CD4-positive, CD25-positive, alpha-beta regulatory T cell (primary cell): ENCODE measurements around the gene CYP46A1. TPM values are rescaled to one million over a fixed set of nuclear protein-coding genes. Genes with fewer than 3 reads are reported as not detected.

ENCODE experiments used
- ATAC-seq, 2 donors: fragments of 150-1000 bp; cut with Tn5 transposase; one replicate each; pipeline ENCODE4 v1.10.0; 2021; ENCODE audit warnings: low read depth in 2 of 2, moderate number of reproducible peaks in 2 of 2, moderate library complexity in 1 of 2
- DNase-seq, 3 donors: peaks; one replicate each; pipeline versions ENCODE4 v3.0.0 to v3.0.0-alpha.2; 2012 to 2022; ENCODE audit warnings: mixed read lengths in 1 of 3
- H3K27ac ChIP-seq: one replicate; pipeline ENCODE4 v1.7.0; 2013; ENCODE audit warnings: mild to moderate bottlenecking, low read length; ENCODE audit not compliant: insufficient read depth, poor library complexity, severe bottlenecking
- H3K27me3 ChIP-seq: one replicate; pipeline ENCODE4 v1.7.0; 2013; ENCODE audit warnings: low read length; ENCODE audit not compliant: control insufficient read depth, insufficient read depth
- H3K36me3 ChIP-seq: one replicate; pipeline ENCODE4 v1.7.0; 2013; ENCODE audit warnings: mild to moderate bottlenecking, low read length, moderate library complexity; ENCODE audit not compliant: control insufficient read depth, insufficient read depth
- H3K4me1 ChIP-seq: 2 replicates; pipeline ENCODE4 v1.7.0; 2013; ENCODE audit warnings: mild to moderate bottlenecking, low read length; ENCODE audit not compliant: insufficient read depth, control insufficient read depth, poor library complexity, severe bottlenecking
- H3K4me3 ChIP-seq: one replicate; pipeline ENCODE4 v1.7.0; 2013; ENCODE audit warnings: low read depth, mild to moderate bottlenecking, low read length, moderate library complexity
- H3K9me3 ChIP-seq, 2 experiments: 1 replicate in 1 of 2; 2 replicates in 1 of 2; pipeline ENCODE4 v1.7.0; 2013; ENCODE audit warnings: low read length in 2 of 2, mild to moderate bottlenecking in 1 of 2, moderate library complexity in 1 of 2; ENCODE audit not compliant: control insufficient read depth in 2 of 2
- H3K27ac Mint-ChIP-seq, 3 donors: one replicate each; pipeline ENCODE4 v1.8.0; 2020 to 2022; ENCODE audit warnings: mild to moderate bottlenecking in 3 of 3, mixed read lengths in 3 of 3, moderate library complexity in 2 of 3
- H3K27me3 Mint-ChIP-seq: one replicate; pipeline ENCODE4 v1.8.0; 2022; ENCODE audit warnings: mild to moderate bottlenecking, mixed read lengths
- H3K36me3 Mint-ChIP-seq: one replicate; pipeline ENCODE4 v1.8.0; 2020; ENCODE audit warnings: mixed read lengths
- H3K4me1 Mint-ChIP-seq, 4 donors: one replicate each; pipeline ENCODE4 v1.8.0; 2020 to 2022; ENCODE audit warnings: mixed read lengths in 4 of 4, mild to moderate bottlenecking in 1 of 4
- H3K4me3 Mint-ChIP-seq, 4 donors: one replicate each; pipeline ENCODE4 v1.8.0; 2020 to 2022; ENCODE audit warnings: mild to moderate bottlenecking in 4 of 4, mixed read lengths in 4 of 4, moderate library complexity in 3 of 4
- H3K9me3 Mint-ChIP-seq, 7 donors: one replicate each; pipeline ENCODE4 v1.8.0; 2020 to 2022; ENCODE audit warnings: mixed read lengths in 7 of 7, mild to moderate bottlenecking in 3 of 7, moderate library complexity in 2 of 7
- polyA plus RNA-seq, 4 donors: library from polyadenylated mRNA; unstranded; fragments of 300-500 nt; fragmentation: Illumina TruSeq; gene quantifications; one replicate each; pipeline ENCODE4 v1.2.3, GENCODE V29; 2021
- total RNA-seq: library from RNA; stranded (reverse); gene quantifications from one replicate; pipeline ENCODE4 v1.2.3, GENCODE V29; 2022

The CYP46A1 gene
- total and polyA plus RNA-seq, 5 donors from 2014 or later = not detected

- Histone ChIP-seq H3K27ac (no peak overlapping the region), H3K36me3 (no peaks in the 10 kb centered on the region), H3K27me3 (peaks cover 4% of the 10 kb centered on the region), H3K9me3 (no peaks in the 10 kb centered on the region), H3K4me1 (peaks cover 4% of the 10 kb centered on the region), H3K4me3 (no peak overlapping the region)
- DNase-seq (no peak), ATAC-seq (no peak)
- H3K27me3 Mint-ChIP-seq = peaks cover 23% of the 10 kb centered on the region
- peaks cover 0 to 14% (median 3%) of the 10 kb centered on the region in 4 donors for H3K4me1 Mint-ChIP-seq
- H3K36me3 Mint-ChIP-seq = no peaks in the 10 kb centered on the region
- no peak overlapping the region for H3K4me3 Mint-ChIP-seq
- H3K9me3 Mint-ChIP-seq = no peaks in the 10 kb centered on the region
- no peak overlapping the region for H3K27ac Mint-ChIP-seq
Observed at GRCh38 chr14:99747167-99747566, 63.1 kb downstream of the CYP46A1 start.

DNA sequence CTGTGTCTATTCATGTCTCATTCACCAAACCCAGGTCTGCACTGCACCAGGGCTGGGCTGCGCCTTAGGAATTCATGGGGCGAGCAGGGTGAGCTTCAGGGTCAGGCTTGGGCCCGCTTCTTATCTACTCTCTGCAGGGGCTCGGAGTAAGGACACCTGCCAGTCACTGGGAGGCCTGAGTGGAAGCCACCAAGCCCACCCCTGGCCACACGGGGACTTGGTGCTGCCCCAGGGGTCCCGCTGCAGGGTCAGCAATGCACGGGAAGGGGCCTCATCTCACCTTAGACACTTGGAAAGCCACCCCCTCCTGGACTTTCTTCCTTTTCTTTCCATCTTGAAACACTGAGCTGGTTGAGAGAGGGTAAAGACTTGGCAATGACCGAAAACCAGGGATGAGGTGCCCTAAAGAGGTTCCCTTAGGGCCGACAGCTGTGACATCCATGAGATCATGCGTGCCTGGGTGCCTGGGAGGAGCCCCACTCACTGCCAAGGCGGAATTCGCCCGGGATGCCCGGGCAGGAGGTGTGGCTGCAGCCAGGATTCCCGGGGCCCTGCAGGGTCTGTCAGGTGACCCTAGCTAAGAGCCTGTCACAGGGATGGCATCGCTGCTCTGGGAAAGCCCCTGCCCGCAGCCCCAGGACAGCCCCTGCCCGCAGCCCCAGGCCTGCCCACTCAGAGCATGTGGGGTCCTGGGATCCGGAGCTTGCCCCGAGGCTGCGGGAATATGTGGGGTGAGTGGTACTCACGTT lies 63.7 kb downstream of the CYP46A1 start:
- no peaks in the 10 kb centered on the region for H3K36me3 ChIP-seq
- H3K4me1 ChIP-seq = peaks cover 4% of the 10 kb centered on the region
- H3K27ac ChIP-seq = no peak overlapping the region
- no peaks in the 10 kb centered on the region for H3K9me3 ChIP-seq
- no peak for DNase-seq
- no peak overlapping the region for H3K4me3 Mint-ChIP-seq
- H3K4me1 Mint-ChIP-seq = peaks cover 0 to 14% (median 3%) of the 10 kb centered on the region in 4 donors
- peaks cover 4% of the 10 kb centered on the region for H3K27me3 ChIP-seq
- no peaks in the 10 kb centered on the region for H3K9me3 Mint-ChIP-seq
- H3K27me3 Mint-ChIP-seq = peaks cover 25% of the 10 kb centered on the region
- H3K4me3 ChIP-seq = no peak overlapping the region
- no peak overlapping the region for H3K27ac Mint-ChIP-seq
- no peaks in the 10 kb centered on the region for H3K36me3 Mint-ChIP-seq
- ATAC-seq = no peak

- Mint-ChIP-seq H3K4me3 (no peak overlapping the region), H3K36me3 (no peaks in the 10 kb centered on the region), H3K9me3 (no peaks in the 10 kb centered on the region), H3K4me1 (peaks cover 0 to 17% (median 3%) of the 10 kb centered on the region in 4 donors), H3K27me3 (peaks cover 29% of the 10 kb centered on the region), H3K27ac (no peak overlapping the region)
- Histone ChIP-seq H3K9me3 (no peaks in the 10 kb centered on the region), H3K36me3 (no peaks in the 10 kb centered on the region), H3K27ac (no peak overlapping the region), H3K4me3 (no peak overlapping the region), H3K27me3 (peaks cover 4% of the 10 kb centered on the region), H3K4me1 (peaks cover 4% of the 10 kb centered on the region)
- no peak for ATAC-seq
- DNase-seq = no peak
Observed at GRCh38 chr14:99748529-99748928, 64.4 kb downstream of the CYP46A1 start.

GRCh38 chr14:99749142-99749541 lies 65.0 kb downstream of the CYP46A1 start:
- H3K9me3 Mint-ChIP-seq = no peaks in the 10 kb centered on the region
- H3K27me3 ChIP-seq = peaks cover 4% of the 10 kb centered on the region
- peaks cover 4% of the 10 kb centered on the region for H3K4me1 ChIP-seq
- ATAC-seq = no peak
- H3K9me3 ChIP-seq = no peaks in the 10 kb centered on the region
- H3K4me1 Mint-ChIP-seq = peaks cover 0 to 17% (median 3%) of the 10 kb centered on the region in 4 donors
- no peaks in the 10 kb centered on the region for H3K36me3 Mint-ChIP-seq
- peaks cover 35% of the 10 kb centered on the region for H3K27me3 Mint-ChIP-seq
- H3K4me3 ChIP-seq = no peak overlapping the region
- no peak for DNase-seq
- no peaks in the 10 kb centered on the region for H3K36me3 ChIP-seq
- H3K4me3 Mint-ChIP-seq = no peak overlapping the region
- no peak overlapping the region for H3K27ac ChIP-seq
- no peak overlapping the region for H3K27ac Mint-ChIP-seq

DNA sequence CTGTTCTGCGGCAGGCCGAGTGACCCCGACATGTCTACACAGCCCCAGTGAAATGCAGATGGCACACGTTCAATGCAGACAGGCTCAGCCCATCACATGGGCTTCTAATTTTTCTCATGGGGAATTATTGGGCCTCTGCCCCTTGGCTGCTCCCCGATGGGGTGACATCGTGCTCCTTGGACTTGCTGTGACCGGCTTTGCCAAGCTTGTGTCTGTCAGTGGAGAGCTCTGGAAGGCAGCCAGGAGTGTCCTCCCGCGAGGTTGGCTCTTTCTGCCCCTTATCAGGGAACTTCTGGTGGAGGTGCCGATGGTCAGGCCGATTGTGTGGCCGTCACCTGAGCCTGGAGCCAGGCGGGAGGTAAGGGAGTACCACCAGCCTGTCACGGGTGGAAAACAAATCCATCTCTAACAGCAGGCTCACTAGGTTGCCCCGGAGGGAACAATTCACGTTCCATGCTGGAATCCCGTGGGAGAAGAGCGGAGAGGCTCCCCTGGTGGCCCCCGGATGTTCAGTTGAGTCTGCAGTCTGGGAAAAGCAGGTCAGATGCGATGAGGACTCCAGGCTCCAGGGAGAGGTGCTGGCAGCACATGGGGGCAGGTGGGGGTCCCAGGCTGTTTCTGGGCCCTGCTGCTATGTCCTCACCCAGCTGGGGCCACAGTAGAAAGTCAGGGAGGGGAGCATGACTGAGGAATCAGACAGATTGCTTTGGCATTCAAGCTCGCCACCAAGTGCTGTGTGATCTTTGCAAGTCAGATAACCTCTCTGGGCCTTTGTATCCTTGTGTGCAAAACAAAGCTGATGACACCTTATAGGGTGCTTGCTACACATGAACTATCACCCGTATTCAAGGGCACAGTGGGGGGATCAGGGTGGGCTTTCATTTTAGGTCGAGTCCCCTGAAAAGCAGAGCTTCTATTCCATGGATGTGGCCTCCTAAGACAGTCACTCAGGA lies 65.9 kb downstream of the CYP46A1 start:
- Mint-ChIP-seq H3K4me3 (no peak overlapping the region), H3K27me3 (peaks cover 31% of the 10 kb centered on the region), H3K4me1 (peaks cover 0 to 17% (median 3%) of the 10 kb centered on the region in 4 donors), H3K27ac (no peak overlapping the region), H3K9me3 (no peaks in the 10 kb centered on the region), H3K36me3 (no peaks in the 10 kb centered on the region)
- H3K27me3 ChIP-seq = peaks cover 4% of the 10 kb centered on the region
- H3K36me3 ChIP-seq = no peaks in the 10 kb centered on the region
- H3K27ac ChIP-seq = no peak overlapping the region
- ATAC-seq (no peak), DNase-seq (no peak)
- peaks cover 4% of the 10 kb centered on the region for H3K4me1 ChIP-seq
- H3K4me3 ChIP-seq = no peak overlapping the region
- H3K9me3 ChIP-seq = no peaks in the 10 kb centered on the region

DNA sequence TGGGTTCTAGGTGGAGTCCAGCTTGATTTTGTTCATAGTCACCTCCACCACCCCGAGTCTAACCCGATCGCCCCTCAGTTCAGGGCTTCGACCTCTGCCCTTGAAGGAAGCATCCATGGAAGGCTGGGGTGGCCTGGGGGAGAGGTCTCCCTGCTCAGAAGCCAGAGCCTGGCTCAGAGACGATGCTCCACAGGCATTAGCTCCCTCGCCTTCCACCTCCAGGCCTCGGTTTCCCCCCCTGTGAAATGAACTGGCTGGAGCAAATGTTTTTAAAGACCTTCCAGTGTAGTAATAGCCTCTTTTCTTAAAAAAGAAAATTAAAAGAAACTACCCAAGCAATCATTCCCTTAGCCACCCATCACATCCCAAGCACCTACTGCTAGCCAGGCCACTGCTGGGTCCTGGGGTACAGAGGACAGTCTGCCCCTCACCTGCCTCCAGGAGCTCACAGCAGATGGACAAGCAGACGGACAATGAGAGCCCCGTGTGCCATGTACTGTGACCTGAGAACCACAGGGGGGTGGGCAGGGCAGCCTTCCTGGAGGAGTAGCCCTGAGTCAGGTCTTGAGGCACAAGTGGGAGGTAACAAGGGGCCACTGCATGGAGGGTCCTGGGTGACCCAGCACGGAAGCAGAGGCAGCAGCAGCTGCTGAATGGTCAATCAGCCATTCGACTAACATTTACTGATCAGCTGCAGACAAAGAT lies 66.8 kb downstream of the CYP46A1 start:
- ATAC-seq = no peak
- no peak for DNase-seq
- no peaks in the 10 kb centered on the region for H3K9me3 Mint-ChIP-seq
- H3K27ac Mint-ChIP-seq = no peak overlapping the region
- Histone ChIP-seq H3K27ac (no peak overlapping the region), H3K9me3 (no peaks in the 10 kb centered on the region), H3K4me1 (peaks cover 4% of the 10 kb centered on the region), H3K4me3 (no peak overlapping the region), H3K36me3 (no peaks in the 10 kb centered on the region), H3K27me3 (no peaks in the 10 kb centered on the region)
- no peak overlapping the region for H3K4me3 Mint-ChIP-seq
- H3K4me1 Mint-ChIP-seq = peaks cover 0 to 16% (median 3%) of the 10 kb centered on the region in 4 donors
- peaks cover 28% of the 10 kb centered on the region for H3K27me3 Mint-ChIP-seq
- H3K36me3 Mint-ChIP-seq = no peaks in the 10 kb centered on the region

GRCh38 chr14:99751539-99752485 lies 67.7 kb downstream of the CYP46A1 start:
- Mint-ChIP-seq H3K27ac (peak overlapping the region in 1 of 3 donors; percentile 21), H3K4me3 (no peak overlapping the region), H3K4me1 (peaks cover 0 to 9% (median 1%) of the 10 kb centered on the region in 4 donors), H3K27me3 (peaks cover 28% of the 10 kb centered on the region), H3K9me3 (no peaks in the 10 kb centered on the region), H3K36me3 (no peaks in the 10 kb centered on the region)
- H3K36me3 ChIP-seq = no peaks in the 10 kb centered on the region
- no peak for ATAC-seq
- H3K9me3 ChIP-seq = no peaks in the 10 kb centered on the region
- no peak overlapping the region for H3K27ac ChIP-seq
- DNase-seq = no peak
- no peaks in the 10 kb centered on the region for H3K27me3 ChIP-seq
- H3K4me3 ChIP-seq = no peak overlapping the region
- peaks cover 1% of the 10 kb centered on the region for H3K4me1 ChIP-seq
